Measurements from ENCODE around the gene PHACTR3. TPM values are rescaled to one million over a fixed set of nuclear protein-coding genes. Genes with fewer than 3 reads are reported as not detected.

The PHACTR3 gene
- total RNA-seq, 1 donor = not detected

GRCh38 chr20:59650418-59650817, 46.1 kb downstream of the PHACTR3 start:
- Histone ChIP-seq H3K4me3 (ENCODE audit: insufficient read depth, low read length) (no peak overlapping the region), H3K4me1 (ENCODE audit: insufficient read depth, low read length) (no peaks in the 10 kb centered on the region), H3K4me2 (ENCODE audit: insufficient read depth, low read length) (no peak overlapping the region)

GRCh38 chr20:59652381-59652780, 48.0 kb downstream of the PHACTR3 start:
- no peak overlapping the region for H2AFZ ChIP-seq (ENCODE audit: low read length)
- no peak overlapping the region for H3K4me2 ChIP-seq (ENCODE audit: insufficient read depth, low read length)
- H3K79me2 ChIP-seq (ENCODE audit: insufficient read depth, low read length) = no peaks in the 10 kb centered on the region
- H3K9me3 ChIP-seq (ENCODE audit: low read depth, low read length) = no peaks in the 10 kb centered on the region
- H3K4me3 ChIP-seq (ENCODE audit: insufficient read depth, low read length) = no peak overlapping the region
- no peaks in the 10 kb centered on the region for H3K27me3 ChIP-seq (ENCODE audit: insufficient read depth, low read length)
- no peaks in the 10 kb centered on the region for H4K20me1 ChIP-seq (ENCODE audit: insufficient read depth, low read length)
- DNase-seq (ENCODE audit: insufficient read length, low spot score, missing footprints) = no peak
- H3K27ac ChIP-seq (ENCODE audit: low read depth, low read length) = no peak overlapping the region
- no peaks in the 10 kb centered on the region for H3K36me3 ChIP-seq (ENCODE audit: insufficient read depth, low read length)
- TF ChIP-seq CTCF (IDR thresholded peaks at IDR 0.05; ENCODE audit: extremely low read depth, low read depth, low read length) = no peak
- no peaks in the 10 kb centered on the region for H3K4me1 ChIP-seq (ENCODE audit: insufficient read depth, low read length)

More at GRCh38 chr20:59650418-59650817, 46.1 kb downstream of the PHACTR3 start:
- Histone ChIP-seq H3K9me3 (ENCODE audit: low read depth, low read length) (no peaks in the 10 kb centered on the region), H4K20me1 (ENCODE audit: insufficient read depth, low read length) (no peaks in the 10 kb centered on the region), H3K27me3 (ENCODE audit: insufficient read depth, low read length) (no peaks in the 10 kb centered on the region), H3K36me3 (ENCODE audit: insufficient read depth, low read length) (no peaks in the 10 kb centered on the region), H3K27ac (ENCODE audit: low read depth, low read length) (no peak overlapping the region), H2AFZ (ENCODE audit: low read length) (no peak overlapping the region), H3K79me2 (ENCODE audit: insufficient read depth, low read length) (no peaks in the 10 kb centered on the region)
- DNase-seq (ENCODE audit: insufficient read length, low spot score, missing footprints) = no peak
- TF ChIP-seq CTCF (IDR thresholded peaks at IDR 0.05; ENCODE audit: extremely low read depth, low read depth, low read length) = no peak

GRCh38 chr20:59656417-59656816, 52.1 kb downstream of the PHACTR3 start:
- H3K27ac ChIP-seq (ENCODE audit: low read depth, low read length) = no peak overlapping the region

GRCh38 chr20:59657459-59658046, 53.2 kb downstream of the PHACTR3 start:
- Histone ChIP-seq H3K79me2 (ENCODE audit: insufficient read depth, low read length) (no peaks in the 10 kb centered on the region), H3K4me2 (ENCODE audit: insufficient read depth, low read length) (no peak overlapping the region), H3K36me3 (ENCODE audit: insufficient read depth, low read length) (no peaks in the 10 kb centered on the region), H3K4me1 (ENCODE audit: insufficient read depth, low read length) (no peaks in the 10 kb centered on the region), H3K9me3 (ENCODE audit: low read depth, low read length) (no peaks in the 10 kb centered on the region), H3K4me3 (ENCODE audit: insufficient read depth, low read length) (no peak overlapping the region), H2AFZ (ENCODE audit: low read length) (no peak overlapping the region), H3K27me3 (ENCODE audit: insufficient read depth, low read length) (no peaks in the 10 kb centered on the region), H3K27ac (ENCODE audit: low read depth, low read length) (no peak overlapping the region), H4K20me1 (ENCODE audit: insufficient read depth, low read length) (no peaks in the 10 kb centered on the region)
- TF ChIP-seq CTCF (IDR thresholded peaks at IDR 0.05; ENCODE audit: extremely low read depth, low read depth, low read length) = no peak
- no peak for DNase-seq (ENCODE audit: insufficient read length, low spot score, missing footprints)

More at GRCh38 chr20:59656417-59656816, 52.1 kb downstream of the PHACTR3 start:
- Histone ChIP-seq H3K4me2 (ENCODE audit: insufficient read depth, low read length) (no peak overlapping the region), H3K4me3 (ENCODE audit: insufficient read depth, low read length) (no peak overlapping the region), H3K36me3 (ENCODE audit: insufficient read depth, low read length) (no peaks in the 10 kb centered on the region), H3K79me2 (ENCODE audit: insufficient read depth, low read length) (no peaks in the 10 kb centered on the region), H3K27me3 (ENCODE audit: insufficient read depth, low read length) (no peaks in the 10 kb centered on the region), H3K9me3 (ENCODE audit: low read depth, low read length) (no peaks in the 10 kb centered on the region), H3K4me1 (ENCODE audit: insufficient read depth, low read length) (no peaks in the 10 kb centered on the region), H4K20me1 (ENCODE audit: insufficient read depth, low read length) (no peaks in the 10 kb centered on the region), H2AFZ (ENCODE audit: low read length) (no peak overlapping the region)
- DNase-seq (ENCODE audit: insufficient read length, low spot score, missing footprints) = no peak
- TF ChIP-seq CTCF (IDR thresholded peaks at IDR 0.05; ENCODE audit: extremely low read depth, low read depth, low read length) = no peak

Measured in osteoblast (primary cell).